Activated naive CD4-positive, alpha-beta T cell treated with anti-CD3 and anti-CD28 coated beads, Interleukin-2, amount 50 U/mL, for 24 hours (primary cell): Measurements from ENCODE around the gene IGLL5.

ENCODE experiments used
- H3K27ac Mint-ChIP-seq: one replicate; pipeline ENCODE4 v1.8.0; 2021; ENCODE audit warnings: mild to moderate bottlenecking, mixed read lengths
- H3K27me3 Mint-ChIP-seq: one replicate; pipeline ENCODE4 v1.8.0; 2021; ENCODE audit warnings: mixed read lengths
- H3K36me3 Mint-ChIP-seq: one replicate; pipeline ENCODE4 v1.8.0; 2021; ENCODE audit warnings: mixed read lengths
- H3K4me1 Mint-ChIP-seq: one replicate; pipeline ENCODE4 v1.8.0; 2021; ENCODE audit warnings: mixed read lengths
- H3K4me3 Mint-ChIP-seq: one replicate; pipeline ENCODE4 v1.8.0; 2021; ENCODE audit warnings: mild to moderate bottlenecking, mixed read lengths
- H3K9me3 Mint-ChIP-seq: one replicate; pipeline ENCODE4 v1.8.0; 2021; ENCODE audit warnings: mixed read lengths

IGLL5 gene

GRCh38 chr22:22855617-22856308 lies 31.9 kb upstream of the IGLL5 start:
- Mint-ChIP-seq H3K4me1 (peaks cover 3% of the 10 kb centered on the region), H3K9me3 (no peaks in the 10 kb centered on the region), H3K36me3 (no peaks in the 10 kb centered on the region), H3K4me3 (no peak overlapping the region), H3K27me3 (no peaks in the 10 kb centered on the region), H3K27ac (no peak overlapping the region)

GRCh38 chr22:22856364-22856763 lies 31.3 kb upstream of the IGLL5 start:
- H3K4me1 Mint-ChIP-seq: peaks cover 3% of the 10 kb centered on the region
- no peaks in the 10 kb centered on the region for H3K27me3 Mint-ChIP-seq
- no peak overlapping the region for H3K4me3 Mint-ChIP-seq
- no peaks in the 10 kb centered on the region for H3K9me3 Mint-ChIP-seq
- no peak overlapping the region for H3K27ac Mint-ChIP-seq
- no peaks in the 10 kb centered on the region for H3K36me3 Mint-ChIP-seq

GRCh38 chr22:22856885-22857606 lies 30.6 kb upstream of the IGLL5 start:
- H3K27me3 Mint-ChIP-seq: no peaks in the 10 kb centered on the region
- H3K4me3 Mint-ChIP-seq: no peak overlapping the region
- no peak overlapping the region for H3K27ac Mint-ChIP-seq
- peaks cover 3% of the 10 kb centered on the region for H3K4me1 Mint-ChIP-seq
- no peaks in the 10 kb centered on the region for H3K9me3 Mint-ChIP-seq
- H3K36me3 Mint-ChIP-seq: no peaks in the 10 kb centered on the region

- Mint-ChIP-seq H3K9me3 (no peaks in the 10 kb centered on the region), H3K4me3 (no peak overlapping the region), H3K27ac (no peak overlapping the region), H3K4me1 (peaks cover 3% of the 10 kb centered on the region), H3K27me3 (no peaks in the 10 kb centered on the region), H3K36me3 (no peaks in the 10 kb centered on the region)
Measured at GRCh38 chr22:22857607-22858558, 29.7 kb upstream of the IGLL5 start.

GRCh38 chr22:22858559-22858937 lies 29.1 kb upstream of the IGLL5 start:
- Mint-ChIP-seq H3K36me3 (no peaks in the 10 kb centered on the region), H3K27ac (no peak overlapping the region), H3K9me3 (no peaks in the 10 kb centered on the region), H3K4me3 (no peak overlapping the region), H3K4me1 (peaks cover 9% of the 10 kb centered on the region), H3K27me3 (no peaks in the 10 kb centered on the region)

- no peak overlapping the region for H3K4me3 Mint-ChIP-seq
- H3K36me3 Mint-ChIP-seq: no peaks in the 10 kb centered on the region
- no peak overlapping the region for H3K27ac Mint-ChIP-seq
- no peaks in the 10 kb centered on the region for H3K27me3 Mint-ChIP-seq
- H3K9me3 Mint-ChIP-seq: no peaks in the 10 kb centered on the region
- peaks cover 41% of the 10 kb centered on the region for H3K4me1 Mint-ChIP-seq
Measured at GRCh38 chr22:22863001-22863400, 24.6 kb upstream of the IGLL5 start.

GRCh38 chr22:22865311-22866072 lies 22.1 kb upstream of the IGLL5 start:
- no peaks in the 10 kb centered on the region for H3K27me3 Mint-ChIP-seq
- no peak overlapping the region for H3K27ac Mint-ChIP-seq
- H3K36me3 Mint-ChIP-seq: no peaks in the 10 kb centered on the region
- H3K9me3 Mint-ChIP-seq: no peaks in the 10 kb centered on the region
- peaks cover 41% of the 10 kb centered on the region for H3K4me1 Mint-ChIP-seq
- H3K4me3 Mint-ChIP-seq: no peak overlapping the region

GRCh38 chr22:22866381-22867111 lies 21.1 kb upstream of the IGLL5 start:
- Mint-ChIP-seq H3K36me3 (no peaks in the 10 kb centered on the region), H3K9me3 (no peaks in the 10 kb centered on the region), H3K27me3 (no peaks in the 10 kb centered on the region), H3K4me1 (peaks cover 44% of the 10 kb centered on the region), H3K27ac (peak overlapping the region; percentile 82), H3K4me3 (no peak overlapping the region)

GRCh38 chr22:22867996-22868715 lies 19.5 kb upstream of the IGLL5 start:
- no peaks in the 10 kb centered on the region for H3K27me3 Mint-ChIP-seq
- no peaks in the 10 kb centered on the region for H3K9me3 Mint-ChIP-seq
- peaks cover 42% of the 10 kb centered on the region for H3K4me1 Mint-ChIP-seq
- no peaks in the 10 kb centered on the region for H3K36me3 Mint-ChIP-seq
- H3K27ac Mint-ChIP-seq: no peak overlapping the region
- H3K4me3 Mint-ChIP-seq: no peak overlapping the region

GRCh38 chr22:22870577-22871404 lies 16.8 kb upstream of the IGLL5 start:
- H3K4me3 Mint-ChIP-seq: no peak overlapping the region
- peaks cover 4% of the 10 kb centered on the region for H3K36me3 Mint-ChIP-seq
- H3K27me3 Mint-ChIP-seq: no peaks in the 10 kb centered on the region
- H3K9me3 Mint-ChIP-seq: peaks cover 5% of the 10 kb centered on the region
- no peak overlapping the region for H3K27ac Mint-ChIP-seq
- H3K4me1 Mint-ChIP-seq: peaks cover 16% of the 10 kb centered on the region

GRCh38 chr22:22871536-22872278 lies 15.9 kb upstream of the IGLL5 start:
- Mint-ChIP-seq H3K4me1 (peaks cover 7% of the 10 kb centered on the region), H3K9me3 (peaks cover 5% of the 10 kb centered on the region), H3K36me3 (peaks cover 4% of the 10 kb centered on the region), H3K27me3 (no peaks in the 10 kb centered on the region), H3K27ac (no peak overlapping the region), H3K4me3 (no peak overlapping the region)

GRCh38 chr22:22872722-22873708 lies 14.6 kb upstream of the IGLL5 start:
- Mint-ChIP-seq H3K36me3 (peaks cover 4% of the 10 kb centered on the region), H3K9me3 (peaks cover 5% of the 10 kb centered on the region), H3K4me1 (peaks cover 4% of the 10 kb centered on the region), H3K4me3 (no peak overlapping the region), H3K27me3 (no peaks in the 10 kb centered on the region), H3K27ac (no peak overlapping the region)
